Stimulated activated CD4-positive, alpha-beta T cell treated with anti-CD3 and anti-CD28 coated beads, Interleukin-1b, Interleukin-23, amount 100 ng/mL, for 1 hour (primary cell): ENCODE data around the gene ALOX5.
"Not testable (repeated sequence)": the region's sequence is repeated elsewhere in the genome, so short reads cannot be mapped to it uniquely, and the experiment has no call there.

Experiments
- DNase-seq, 2 donors: peaks; one replicate each; pipeline ENCODE4 v3.0.0-alpha.2; 2020; ENCODE audit warnings: low read depth in 2 of 2

Gene ALOX5

GRCh38 chr10:45374350-45375052 lies 485 bp downstream of the ALOX5 start:
- no peak for DNase-seq

DNA sequence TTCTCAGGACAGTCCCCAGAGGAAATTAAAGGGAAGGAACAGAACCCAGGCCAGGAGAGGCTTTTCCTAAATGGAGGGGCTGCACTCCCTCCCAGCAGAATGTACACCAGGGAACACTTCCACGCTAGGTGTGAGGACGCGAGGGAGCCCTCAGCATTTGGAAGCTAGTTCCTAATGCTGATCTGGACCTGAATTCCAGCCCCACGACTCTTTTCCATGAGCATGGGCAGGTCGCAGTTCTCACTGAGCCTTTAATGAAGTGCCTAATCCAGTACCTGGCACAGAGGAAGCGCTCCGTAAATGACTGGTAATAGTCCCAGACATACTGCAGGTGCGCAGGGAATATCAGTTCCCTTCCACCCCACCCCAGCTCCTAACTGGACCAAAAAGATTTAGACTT lies 1.1 kb downstream of the ALOX5 start:
- no peak for DNase-seq

DNA sequence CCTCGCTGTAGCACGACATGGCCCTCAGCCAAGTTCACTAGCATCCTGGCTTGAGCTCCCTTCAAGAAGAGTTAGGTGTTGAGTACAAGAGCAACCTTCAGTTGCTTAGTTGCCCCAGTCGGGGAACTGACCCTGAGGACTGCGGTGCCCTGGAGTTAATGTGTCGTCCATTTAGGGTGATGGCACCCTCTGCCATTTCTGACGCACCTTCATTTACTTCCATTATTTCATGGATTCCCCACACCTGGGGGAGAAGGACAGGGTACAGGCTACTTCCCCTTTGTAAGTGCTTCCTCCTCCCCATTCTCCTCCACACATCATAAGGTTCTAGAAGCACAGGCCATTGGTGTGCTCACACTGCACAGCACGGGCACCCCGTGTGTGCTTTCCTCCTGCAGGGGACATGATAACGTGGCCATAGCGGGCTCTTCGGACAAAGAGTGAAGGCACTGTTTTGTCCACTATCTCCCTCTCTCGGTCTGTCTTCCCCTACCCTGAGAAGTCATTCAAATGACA lies 1.8 kb downstream of the ALOX5 start:
- DNase-seq = no peak

DNA sequence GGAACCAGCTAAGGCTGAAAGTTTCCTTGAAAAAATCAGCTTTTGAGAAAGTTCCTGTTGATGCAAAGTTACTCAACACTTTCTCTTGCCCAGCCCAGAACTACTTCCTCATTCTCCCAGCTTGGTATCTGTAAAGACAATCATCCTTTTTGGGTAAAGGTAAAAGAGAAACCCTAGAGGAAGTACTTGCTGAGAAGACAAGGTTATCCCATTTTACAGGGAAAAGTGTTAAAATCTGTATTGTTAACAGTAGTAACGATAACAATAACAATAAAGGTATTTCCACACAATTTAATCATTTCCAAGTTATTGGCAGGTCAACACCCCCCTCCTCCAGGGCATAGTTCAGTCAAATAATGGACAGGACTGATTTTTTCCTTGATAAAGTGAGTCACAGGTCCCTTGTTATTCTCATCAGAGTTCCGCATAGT lies 2.4 kb downstream of the ALOX5 start:
- DNase-seq = no peak

GRCh38 chr10:45377321-45377720 lies 3.3 kb downstream of the ALOX5 start:
- no peak for DNase-seq

DNA sequence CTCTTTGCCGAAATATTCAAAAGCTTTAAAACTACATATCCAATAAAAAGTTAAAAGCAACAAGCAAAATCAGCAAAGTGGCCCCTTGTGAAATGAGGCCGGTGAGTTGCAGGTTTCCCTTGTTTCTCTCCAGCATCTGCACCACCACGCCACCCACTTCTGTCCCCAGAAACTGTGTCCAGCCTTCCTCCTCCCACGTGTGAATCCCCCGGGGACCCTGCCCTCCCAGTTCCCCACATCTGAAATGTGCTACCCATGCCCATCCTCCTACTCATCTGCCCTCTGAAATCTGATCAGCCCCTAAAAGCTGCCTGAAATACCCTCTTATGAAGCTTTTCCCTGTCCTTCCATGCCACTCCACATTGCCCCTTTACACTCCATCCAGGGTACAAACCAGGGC lies 3.8 kb downstream of the ALOX5 start:
- no peak for DNase-seq

DNA sequence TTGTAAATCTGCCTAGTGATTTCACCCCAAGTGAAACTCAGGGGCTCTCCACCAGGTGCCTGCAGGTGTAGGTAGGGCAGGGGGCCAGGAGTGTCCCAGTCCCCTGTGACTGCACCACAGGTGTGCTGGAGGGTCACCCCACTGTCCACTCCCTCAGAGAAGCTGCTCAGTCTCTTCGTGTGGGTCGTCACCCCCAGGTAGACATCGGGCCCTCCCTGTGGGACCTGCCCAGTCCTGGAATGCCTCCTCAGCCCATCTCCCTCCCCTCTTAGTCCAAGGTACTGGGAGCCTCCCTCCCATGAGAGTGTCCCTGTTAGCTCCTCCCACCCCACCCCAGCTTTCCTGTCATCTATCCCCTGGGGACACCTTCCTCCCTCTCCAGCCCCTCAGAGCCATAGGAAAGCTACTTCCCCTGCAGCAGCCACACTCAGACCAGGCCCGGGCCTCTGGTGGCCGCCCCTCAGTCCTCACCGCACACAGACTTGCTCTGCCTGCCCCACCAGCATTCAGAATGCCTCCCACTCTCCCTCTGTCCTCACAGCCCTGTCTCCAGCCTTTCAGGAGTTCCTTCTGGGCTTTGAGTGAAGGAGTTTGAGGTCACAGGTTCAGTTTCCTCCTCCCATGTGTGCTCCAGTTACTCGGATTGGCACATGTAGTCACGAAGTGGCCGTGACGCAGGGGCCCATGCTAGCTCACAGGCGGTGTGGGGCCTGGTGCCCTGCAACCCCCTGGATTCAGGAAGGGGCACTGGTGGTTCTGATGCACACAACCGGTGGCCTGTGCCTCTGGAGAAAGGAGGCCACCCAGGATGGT lies 5.1 kb downstream of the ALOX5 start:
- DNase-seq = no peak

GRCh38 chr10:45379891-45380540 lies 6.0 kb downstream of the ALOX5 start:
- DNase-seq = no peak

DNA sequence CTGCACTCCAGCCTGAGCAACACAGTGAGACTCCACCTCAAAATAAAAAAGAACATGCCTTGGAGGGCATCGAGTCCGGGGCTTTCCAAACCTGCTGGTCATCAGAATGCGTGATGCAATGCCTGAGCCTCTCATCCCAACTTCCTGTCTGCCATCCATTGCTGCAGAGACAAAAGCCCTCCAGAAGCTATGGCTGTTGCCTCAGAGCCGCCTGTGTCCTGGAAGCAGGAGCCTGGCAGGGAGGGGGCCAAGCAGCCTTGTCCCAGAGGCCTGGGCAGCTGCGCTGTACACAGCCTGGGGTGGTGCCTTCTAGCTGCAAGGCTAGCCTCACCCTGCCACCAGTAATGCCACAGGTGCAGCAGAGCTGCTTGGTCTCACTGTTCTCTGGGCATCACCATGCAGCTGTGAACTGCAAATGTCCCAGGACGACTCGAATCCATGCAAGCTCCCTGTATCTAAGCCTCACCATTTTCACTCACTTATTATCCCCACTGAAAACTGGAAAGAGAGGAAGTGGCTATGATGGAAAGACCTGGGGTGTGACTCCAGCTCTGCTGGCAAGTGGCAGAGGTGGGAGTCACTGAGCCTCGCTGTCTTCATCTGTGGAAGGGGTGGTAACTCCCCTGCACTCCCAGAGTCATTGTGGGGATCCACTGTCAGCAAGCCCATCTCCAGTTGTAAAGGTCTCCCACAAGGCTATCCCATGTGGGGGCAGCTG lies 7.0 kb downstream of the ALOX5 start:
- DNase-seq = no peak

DNA sequence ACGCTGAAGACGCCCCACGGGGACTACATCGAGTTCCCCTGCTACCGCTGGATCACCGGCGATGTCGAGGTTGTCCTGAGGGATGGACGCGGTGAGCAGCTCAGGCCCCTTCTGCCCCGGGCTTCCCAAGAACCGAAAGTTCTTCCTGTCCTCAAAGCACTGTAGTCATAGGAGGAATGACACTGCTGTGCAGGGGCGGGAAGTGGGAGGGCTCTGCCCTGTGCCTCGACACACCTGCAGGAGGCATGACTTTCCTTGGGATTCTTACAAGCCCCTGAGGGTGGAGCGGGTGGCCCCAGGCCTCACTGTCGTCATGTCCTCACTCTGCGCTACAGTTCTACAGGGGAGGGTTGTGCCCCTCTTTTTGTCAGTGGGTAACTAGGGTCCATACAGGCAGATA lies 8.6 kb downstream of the ALOX5 start:
- DNase-seq = no peak

DNA sequence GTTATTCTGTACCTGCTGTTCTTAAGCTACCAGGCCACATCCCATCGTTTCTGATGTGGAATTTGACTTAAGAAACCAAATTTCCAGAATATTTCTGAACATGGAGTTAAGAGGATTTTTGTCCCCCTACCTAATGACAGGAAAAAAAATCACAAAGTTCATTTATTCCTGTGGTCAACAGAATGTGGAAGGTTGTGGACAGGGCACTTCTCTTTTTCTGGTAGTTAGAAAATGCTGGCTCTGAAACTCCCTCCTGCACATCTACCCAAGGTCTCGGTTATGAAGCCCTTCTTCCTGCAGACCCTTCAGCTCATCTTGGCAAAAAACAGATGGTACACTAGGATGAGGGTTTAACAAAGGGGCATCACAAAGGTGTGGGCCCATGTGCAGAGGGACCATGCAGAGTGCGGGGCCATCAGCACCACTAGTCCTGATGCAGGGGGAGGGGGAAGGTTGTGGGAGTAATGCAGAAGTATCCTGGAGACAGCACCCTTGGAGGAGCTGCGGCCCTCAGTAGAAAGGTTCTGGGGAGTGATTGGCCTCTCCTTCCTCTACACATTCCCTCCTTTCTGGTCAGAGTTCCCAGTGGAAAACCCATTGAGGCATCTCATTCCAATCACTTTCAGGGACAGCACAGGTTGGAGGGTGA lies 9.8 kb downstream of the ALOX5 start:
- DNase-seq = no peak

DNA sequence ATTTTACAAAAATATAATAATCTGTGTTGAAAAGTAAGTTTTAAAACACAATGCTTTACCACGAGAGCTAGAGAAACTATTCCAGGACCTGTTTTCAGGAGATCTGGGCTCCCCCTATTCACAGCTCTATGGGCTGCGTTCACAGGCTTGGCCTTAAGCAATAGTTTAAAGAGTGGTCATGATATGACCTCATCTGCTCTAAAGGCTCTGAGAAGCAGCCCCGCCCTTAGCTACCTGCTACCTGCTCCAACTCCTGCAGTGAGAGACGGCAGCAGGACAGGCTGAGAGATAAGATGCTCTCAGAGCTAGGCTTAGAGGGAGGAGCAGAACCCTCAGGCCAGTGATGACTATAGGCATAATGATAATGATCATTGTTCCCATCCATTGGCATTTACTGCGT lies 12.6 kb downstream of the ALOX5 start:
- no peak for DNase-seq

DNA sequence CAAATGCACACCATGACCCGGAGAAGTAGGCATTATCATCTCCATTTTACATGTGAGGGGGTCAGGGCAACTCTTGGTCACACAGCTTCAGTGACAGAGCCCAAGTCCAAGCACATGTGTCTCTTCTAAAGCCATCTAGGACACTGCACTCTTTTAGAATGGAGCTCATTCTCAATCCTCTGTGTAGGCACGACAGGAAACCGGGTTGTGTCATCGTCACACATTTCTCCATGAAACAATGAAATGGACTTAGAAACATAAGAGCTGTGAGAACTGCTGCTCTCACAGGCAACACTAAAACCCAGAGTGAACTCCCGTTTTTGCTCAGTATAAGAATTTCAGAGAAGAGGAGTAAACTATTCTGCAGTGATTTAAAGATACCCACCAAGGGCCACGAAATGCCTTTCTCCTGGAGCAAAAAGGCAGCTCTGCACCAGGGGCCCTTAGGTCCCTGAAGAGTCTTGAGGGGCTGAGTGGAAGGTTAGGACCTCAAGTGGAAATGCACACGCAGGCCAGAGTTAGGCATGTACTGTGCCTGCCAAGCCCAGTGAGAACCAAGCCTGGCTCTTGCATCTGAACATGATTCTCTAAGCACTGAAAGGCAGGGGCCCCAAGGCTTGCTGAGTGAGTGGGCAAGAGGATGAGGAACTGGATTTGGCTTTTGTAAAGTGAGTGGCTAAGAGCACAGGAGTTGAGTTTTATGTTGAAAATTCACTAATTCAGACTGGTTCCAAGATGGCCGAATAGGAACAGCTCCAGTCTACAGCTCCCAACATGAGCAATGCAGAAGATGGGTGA lies 13.3 kb downstream of the ALOX5 start:
- no peak for DNase-seq

- DNase-seq = not testable (repeated sequence)
Measured at GRCh38 chr10:45389671-45390070, 15.7 kb downstream of the ALOX5 start.

DNA sequence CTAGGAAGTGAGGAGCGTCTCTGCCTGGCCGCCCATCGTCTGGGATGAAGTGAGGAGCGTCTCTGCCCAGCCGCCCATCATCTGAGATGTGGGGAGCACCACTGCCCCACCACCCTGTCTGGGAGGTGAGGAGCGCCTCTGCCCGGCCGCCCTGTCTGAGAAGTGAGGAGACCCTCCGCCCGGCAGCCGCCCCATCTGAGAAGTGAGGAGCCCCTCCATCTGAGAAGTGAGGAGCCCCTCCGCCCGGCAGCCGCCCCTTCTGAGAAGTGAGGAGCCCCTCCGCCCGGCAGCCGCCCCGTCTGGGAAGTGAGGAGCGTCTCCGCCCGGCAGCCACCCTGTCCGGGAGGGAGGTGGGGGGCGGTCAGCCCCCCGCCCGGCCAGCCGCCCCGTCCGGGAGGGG lies 17.6 kb downstream of the ALOX5 start:
- not testable (repeated sequence) for DNase-seq

GRCh38 chr10:45395554-45395953 lies 21.5 kb downstream of the ALOX5 start:
- DNase-seq = no peak

DNA sequence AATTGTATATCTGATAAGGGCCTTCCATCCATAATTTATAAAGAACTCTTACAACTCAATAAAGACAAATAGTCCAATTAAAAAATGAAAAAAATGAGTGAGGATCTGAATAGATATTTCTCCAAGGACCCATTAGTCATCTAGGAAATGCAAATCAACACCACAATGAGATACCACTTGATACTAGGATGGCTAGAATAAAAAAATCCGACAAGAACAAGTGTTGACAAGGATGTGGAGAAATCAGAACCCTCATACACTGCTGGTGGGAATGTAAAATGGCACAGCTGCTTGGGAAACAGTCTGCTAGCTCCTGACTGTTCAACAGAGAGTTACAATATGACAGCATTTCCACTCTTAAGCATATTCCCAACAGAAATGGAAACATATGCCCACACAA lies 24.6 kb downstream of the ALOX5 start:
- no peak for DNase-seq

- DNase-seq = no peak
Measured at GRCh38 chr10:45399113-45399512, 25.1 kb downstream of the ALOX5 start.

GRCh38 chr10:45403151-45403550 lies 29.1 kb downstream of the ALOX5 start:
- no peak for DNase-seq

DNA sequence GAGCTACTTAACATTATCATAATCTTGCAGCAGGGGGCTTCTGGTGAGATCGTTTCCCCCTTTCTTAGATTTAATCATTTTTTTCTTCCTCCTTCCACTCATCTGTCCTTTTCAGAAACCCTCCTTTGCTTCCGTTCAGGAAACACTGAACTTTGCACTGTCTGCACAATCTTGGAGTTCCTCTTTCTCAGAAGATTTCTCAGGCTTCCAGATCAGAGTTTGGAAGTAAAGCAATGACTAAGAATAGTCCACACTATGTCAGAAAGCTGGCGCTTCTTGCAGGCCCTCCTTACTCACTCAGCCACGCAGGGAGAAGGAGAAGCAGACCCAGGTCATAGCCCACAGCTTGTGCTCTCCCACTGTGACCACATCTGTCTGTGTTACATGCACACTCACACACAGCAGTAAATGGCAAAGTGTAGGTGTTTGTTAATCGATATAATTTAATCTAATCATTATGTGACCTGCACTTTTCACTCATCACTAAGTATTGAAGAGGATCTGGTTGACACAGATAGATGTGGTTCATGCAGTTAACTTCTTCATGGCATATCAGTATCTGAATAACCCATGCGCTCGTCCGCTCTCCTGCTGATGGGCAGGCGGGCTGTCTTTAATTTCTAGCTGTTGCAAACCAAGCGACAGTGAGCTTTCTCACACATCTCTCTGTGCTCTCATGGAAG lies 30.2 kb downstream of the ALOX5 start:
- DNase-seq = no peak
